ENCODE results near the gene CFAP61.

CFAP61 gene

GRCh38 chr20:20369250-20370093 lies 317.1 kb downstream of the CFAP61 start:
- FAIRE-seq: no peak

GRCh38 chr20:20370094-20370575 lies 317.8 kb downstream of the CFAP61 start:
- no peak for FAIRE-seq

- FAIRE-seq: no peak
Observed at GRCh38 chr20:20371083-20371482, 318.8 kb downstream of the CFAP61 start.

GRCh38 chr20:20371681-20372080 lies 319.3 kb downstream of the CFAP61 start:
- FAIRE-seq: no peak

- FAIRE-seq: no peak
Observed at GRCh38 chr20:20373091-20373571, 320.8 kb downstream of the CFAP61 start.

GRCh38 chr20:20375862-20376261 lies 323.5 kb downstream of the CFAP61 start:
- FAIRE-seq: no peak

GRCh38 chr20:20386192-20386591 lies 333.9 kb downstream of the CFAP61 start:
- FAIRE-seq: no peak

- FAIRE-seq: no peak
Observed at GRCh38 chr20:20390393-20390792, 338.1 kb downstream of the CFAP61 start.

- no peak for FAIRE-seq
Observed at GRCh38 chr20:20391115-20391514, 338.8 kb downstream of the CFAP61 start.

GRCh38 chr20:20391766-20392165 lies 339.4 kb downstream of the CFAP61 start:
- no peak for FAIRE-seq

- FAIRE-seq: no peak
Observed at GRCh38 chr20:20393207-20394120, 341.1 kb downstream of the CFAP61 start.

- no peak for FAIRE-seq
Observed at GRCh38 chr20:20395087-20395486, 342.8 kb downstream of the CFAP61 start.

- no peak for FAIRE-seq
Observed at GRCh38 chr20:20395903-20396568, 343.7 kb downstream of the CFAP61 start.

- FAIRE-seq: no peak
Observed at GRCh38 chr20:20396794-20397193, 344.5 kb downstream of the CFAP61 start.

- no peak for FAIRE-seq
Observed at GRCh38 chr20:20398123-20398522, 345.8 kb downstream of the CFAP61 start.

- FAIRE-seq: no peak
Observed at GRCh38 chr20:20399531-20400500, 347.5 kb downstream of the CFAP61 start.

GRCh38 chr20:20401991-20402390 lies 349.7 kb downstream of the CFAP61 start:
- no peak for FAIRE-seq

GRCh38 chr20:20404633-20405032 lies 352.3 kb downstream of the CFAP61 start:
- no peak for FAIRE-seq

- no peak for FAIRE-seq
Observed at GRCh38 chr20:20405623-20406022, 353.3 kb downstream of the CFAP61 start.

GRCh38 chr20:20406306-20406705 lies 354.0 kb downstream of the CFAP61 start:
- FAIRE-seq: no peak
